ENCODE measurements around the gene SSPN.

Gene SSPN

DNA sequence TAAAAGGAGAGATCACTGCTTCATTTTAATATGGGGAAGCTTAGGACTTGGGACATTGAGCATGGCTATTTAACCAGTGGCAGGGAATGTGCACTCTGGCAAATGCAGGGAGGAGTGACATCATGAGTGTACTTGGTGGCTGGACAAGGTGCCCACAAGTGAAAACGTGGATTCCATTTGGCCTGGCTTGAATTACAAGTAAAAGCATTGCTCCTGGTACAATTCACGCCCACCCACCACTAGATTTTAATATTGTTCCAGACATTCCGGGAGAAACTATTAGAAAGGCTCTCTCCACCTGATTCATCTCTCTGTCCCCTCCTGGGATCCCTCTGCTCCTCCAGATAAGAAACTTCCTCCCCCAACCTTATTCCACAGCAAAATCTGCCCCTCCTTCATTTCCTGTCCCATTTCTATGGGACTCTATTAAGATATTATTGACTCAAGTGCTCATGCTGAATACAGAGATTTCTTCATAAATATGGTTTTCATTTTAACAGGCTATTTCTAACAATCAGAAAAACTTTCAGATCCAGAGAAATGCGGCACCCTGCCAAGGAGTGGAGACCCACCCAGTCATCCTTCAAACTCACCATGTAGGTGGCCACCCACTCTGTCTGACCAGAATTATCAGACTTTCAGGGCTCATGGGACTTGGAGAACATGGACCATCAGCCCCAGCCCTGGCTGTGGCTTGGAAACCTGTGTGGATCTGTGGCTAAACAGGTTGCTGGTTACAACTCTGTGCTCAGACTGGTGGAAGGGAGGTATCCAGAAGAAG, 43.2 kb downstream of the SSPN start:
- H3K4me1 ChIP-seq (ENCODE audit: low read length), result no peaks in the 10 kb centered on the region
- no peaks in the 10 kb centered on the region for H3K9me2 ChIP-seq (replicated peaks; ENCODE audit: insufficient read depth, low read length)
- no peaks in the 10 kb centered on the region for H3K27me3 ChIP-seq (replicated peaks; ENCODE audit: insufficient read depth, low read length)
- H3K79me2 ChIP-seq (ENCODE audit: low read length), result no peaks in the 10 kb centered on the region
- H3K36me3 ChIP-seq (replicated peaks; ENCODE audit: insufficient read depth, low read length), result no peaks in the 10 kb centered on the region
- H3F3A ChIP-seq (ENCODE audit: insufficient read depth, low read length), result no peaks in the 10 kb centered on the region
- TF ChIP-seq CTCF (IDR thresholded peaks at IDR 0.05; ENCODE audit: low read length) (no peak), EZH2 (optimal IDR thresholded peaks at IDR 0.05; ENCODE audit: low read depth, low read length) (no peak), EZH2phosphoT487 (IDR thresholded peaks at IDR 0.05; ENCODE audit: low read length) (no peak)
- H2AFZ ChIP-seq (ENCODE audit: low read length), result no peak overlapping the region
- H3K9me3 ChIP-seq (replicated peaks; ENCODE audit: insufficient read depth, low read length), result no peaks in the 10 kb centered on the region
- DNase-seq, result no peak
- H3K9ac ChIP-seq (ENCODE audit: low read length), result no peak overlapping the region
- H4K20me1 ChIP-seq (ENCODE audit: insufficient read depth, low read length), result no peaks in the 10 kb centered on the region
- no peak overlapping the region for H3K4me3 ChIP-seq (ENCODE audit: low read length)
- no peak overlapping the region for H3K4me2 ChIP-seq (ENCODE audit: low read depth, low read length)
- H3K27ac ChIP-seq (ENCODE audit: low read length), result no peak overlapping the region

- TF ChIP-seq EZH2phosphoT487 (IDR thresholded peaks at IDR 0.05; ENCODE audit: low read length), result no peak
- no peak for TF ChIP-seq CTCF (IDR thresholded peaks at IDR 0.05; ENCODE audit: low read length)
- TF ChIP-seq EZH2 (optimal IDR thresholded peaks at IDR 0.05; ENCODE audit: low read depth, low read length), result no peak
- Histone ChIP-seq H3K4me2 (ENCODE audit: low read depth, low read length) (no peak overlapping the region), H3K4me1 (ENCODE audit: low read length) (no peaks in the 10 kb centered on the region), H3K36me3 (replicated peaks; ENCODE audit: insufficient read depth, low read length) (no peaks in the 10 kb centered on the region), H3K9me2 (replicated peaks; ENCODE audit: insufficient read depth, low read length) (no peaks in the 10 kb centered on the region), H3K27ac (ENCODE audit: low read length) (no peak overlapping the region), H3F3A (ENCODE audit: insufficient read depth, low read length) (no peaks in the 10 kb centered on the region), H4K20me1 (ENCODE audit: insufficient read depth, low read length) (no peaks in the 10 kb centered on the region), H3K9ac (ENCODE audit: low read length) (no peak overlapping the region), H2AFZ (ENCODE audit: low read length) (no peak overlapping the region), H3K9me3 (replicated peaks; ENCODE audit: insufficient read depth, low read length) (no peaks in the 10 kb centered on the region), H3K4me3 (ENCODE audit: low read length) (no peak overlapping the region), H3K79me2 (ENCODE audit: low read length) (no peaks in the 10 kb centered on the region), H3K27me3 (replicated peaks; ENCODE audit: insufficient read depth, low read length) (no peaks in the 10 kb centered on the region)
- no peak for DNase-seq
Measured at GRCh38 chr12:26239122-26239851, 43.9 kb downstream of the SSPN start.

DNA sequence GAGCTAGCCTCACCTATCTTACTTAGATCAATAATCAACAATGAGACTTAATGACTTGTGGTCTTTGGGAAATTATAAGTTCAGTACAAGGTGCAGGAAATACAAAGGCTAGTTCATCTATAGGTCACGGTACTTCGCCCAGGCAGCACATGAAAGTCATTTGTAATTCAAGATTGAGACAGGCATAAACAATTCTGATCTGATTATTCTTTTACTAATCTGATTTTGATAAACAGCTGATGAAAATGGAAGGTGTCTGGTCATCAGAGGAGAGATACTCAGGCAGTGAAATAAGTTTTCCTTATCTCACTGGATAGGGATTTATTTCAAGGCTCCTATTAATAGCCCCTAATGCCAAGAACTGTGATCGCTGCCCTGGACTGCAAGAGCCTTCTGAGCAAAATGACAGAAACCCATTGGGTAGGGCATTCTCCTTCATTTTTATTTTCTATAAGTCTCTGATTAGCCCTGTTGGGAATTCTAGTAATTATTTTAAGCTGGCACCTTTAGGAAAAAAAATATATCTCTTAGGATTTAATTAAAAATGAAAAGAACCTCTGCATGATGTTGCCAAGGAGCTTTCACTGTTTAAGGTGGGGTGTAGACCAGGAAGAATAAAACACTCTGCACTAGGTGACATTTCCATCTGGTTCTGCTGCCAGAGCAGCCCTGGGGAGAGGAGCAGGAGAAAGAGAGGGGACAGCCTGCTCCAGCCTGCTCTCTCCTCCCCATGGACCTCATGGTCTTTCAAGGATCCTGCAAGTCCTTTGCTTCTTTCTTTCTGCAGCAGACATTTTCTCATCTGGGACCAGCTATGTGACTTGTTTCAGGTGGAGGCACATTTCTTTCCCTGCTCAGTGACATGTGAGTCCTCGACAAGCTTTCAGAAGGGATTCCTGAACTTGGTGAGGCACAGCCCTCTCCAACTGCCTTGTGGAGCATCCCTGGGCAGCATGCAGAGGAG, 44.8 kb downstream of the SSPN start:
- no peaks in the 10 kb centered on the region for H3F3A ChIP-seq (ENCODE audit: insufficient read depth, low read length)
- H3K79me2 ChIP-seq (ENCODE audit: low read length), result no peaks in the 10 kb centered on the region
- H3K36me3 ChIP-seq (replicated peaks; ENCODE audit: insufficient read depth, low read length), result no peaks in the 10 kb centered on the region
- no peaks in the 10 kb centered on the region for H3K27me3 ChIP-seq (replicated peaks; ENCODE audit: insufficient read depth, low read length)
- no peak overlapping the region for H3K27ac ChIP-seq (ENCODE audit: low read length)
- H3K4me1 ChIP-seq (ENCODE audit: low read length), result peaks cover 6% of the 10 kb centered on the region
- no peak for DNase-seq
- H4K20me1 ChIP-seq (ENCODE audit: insufficient read depth, low read length), result no peaks in the 10 kb centered on the region
- no peak overlapping the region for H3K4me2 ChIP-seq (ENCODE audit: low read depth, low read length)
- no peak overlapping the region for H2AFZ ChIP-seq (ENCODE audit: low read length)
- no peaks in the 10 kb centered on the region for H3K9me3 ChIP-seq (replicated peaks; ENCODE audit: insufficient read depth, low read length)
- TF ChIP-seq EZH2phosphoT487 (IDR thresholded peaks at IDR 0.05; ENCODE audit: low read length) (no peak), EZH2 (optimal IDR thresholded peaks at IDR 0.05; ENCODE audit: low read depth, low read length) (no peak), CTCF (IDR thresholded peaks at IDR 0.05; ENCODE audit: low read length) (no peak)
- H3K4me3 ChIP-seq (ENCODE audit: low read length), result no peak overlapping the region
- H3K9me2 ChIP-seq (replicated peaks; ENCODE audit: insufficient read depth, low read length), result no peaks in the 10 kb centered on the region
- no peak overlapping the region for H3K9ac ChIP-seq (ENCODE audit: low read length)
